Body of pancreas (tissue), 4 donors: ENCODE results near the gene BMPR1B.

Source experiments
- CTCF ChIP-seq, 7 experiments: fragments of 450-650 bp in 4 of 7; fragments of 200-600 bp in 3 of 7; sonication (generic) in 3 of 7; IDR thresholded peaks; one replicate each; pipeline ENCODE4 v1.5.1; 2016 to 2019; ENCODE audit warnings: antibody characterized with exemption in 7 of 7
- POLR2A ChIP-seq, 3 donors: fragments of 450-650 bp; IDR thresholded peaks; one replicate each; pipeline ENCODE4 v1.6.1; 2016; ENCODE audit warnings: antibody characterized with exemption in 3 of 3, mild to moderate bottlenecking in 2 of 3

- TF ChIP-seq CTCF (IDR thresholded peaks at IDR 0.05): no peak
- no peak for TF ChIP-seq POLR2A (IDR thresholded peaks at IDR 0.05)
Observed at GRCh38 chr4:94995684-94996394, 238.1 kb downstream of the BMPR1B start.
